GM12892 (cell line): ENCODE data around the gene NCOA4.
"Not testable (repeated sequence)": the region's sequence is repeated elsewhere in the genome, so short reads cannot be mapped to it uniquely, and the experiment has no call there.

Experiments used
- DNase-seq: peaks from one replicate; pipeline ENCODE4 v3.0.0; 2011; ENCODE audit not compliant: insufficient read length
- FAIRE-seq: peaks from 2 replicates; lab custom pipeline; 2011; peaks lifted over from hg19 to GRCh38; lab: Jason Lieb, UNC
- POLR2A ChIP-seq: IDR thresholded peaks from 2 replicates; pipeline ENCODE4 v1.6.1; 2011; ENCODE audit warnings: low read depth, low read length, control low read depth
- POLR2AphosphoS5 ChIP-seq: IDR thresholded peaks from 2 replicates; pipeline ENCODE4 v1.6.1; 2011; ENCODE audit warnings: low read depth, low read length, control low read depth
- TAF1 ChIP-seq: IDR thresholded peaks from 2 replicates; pipeline ENCODE4 v1.6.1; 2011; ENCODE audit warnings: low read depth, mild to moderate bottlenecking, control low read depth, low read length, borderline replicate concordance

NCOA4 gene

DNA sequence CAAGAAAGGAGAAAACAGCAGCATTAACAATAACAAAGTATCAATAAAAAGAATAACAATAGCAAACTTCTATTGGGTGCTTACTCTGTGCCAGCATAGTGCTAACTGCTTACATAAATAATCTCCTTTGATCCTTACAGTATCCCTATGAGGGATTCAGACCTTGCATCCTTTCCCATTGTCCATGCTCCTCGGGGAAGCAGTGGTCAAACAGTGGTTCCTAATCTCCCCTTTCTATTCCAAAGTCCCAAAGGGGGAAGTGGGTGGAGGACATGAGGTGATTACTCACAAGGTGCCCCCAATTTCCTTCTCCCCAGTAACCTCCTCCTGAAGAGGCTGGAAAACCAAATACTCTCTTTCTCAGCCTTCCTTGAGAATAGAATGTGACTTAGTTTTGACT, 37.7 kb upstream of the NCOA4 start:
- FAIRE-seq (no peak), DNase-seq (no peak)
- TF ChIP-seq POLR2AphosphoS5 = no peak
- TF ChIP-seq POLR2A = no peak
- no peak for TF ChIP-seq TAF1

DNA sequence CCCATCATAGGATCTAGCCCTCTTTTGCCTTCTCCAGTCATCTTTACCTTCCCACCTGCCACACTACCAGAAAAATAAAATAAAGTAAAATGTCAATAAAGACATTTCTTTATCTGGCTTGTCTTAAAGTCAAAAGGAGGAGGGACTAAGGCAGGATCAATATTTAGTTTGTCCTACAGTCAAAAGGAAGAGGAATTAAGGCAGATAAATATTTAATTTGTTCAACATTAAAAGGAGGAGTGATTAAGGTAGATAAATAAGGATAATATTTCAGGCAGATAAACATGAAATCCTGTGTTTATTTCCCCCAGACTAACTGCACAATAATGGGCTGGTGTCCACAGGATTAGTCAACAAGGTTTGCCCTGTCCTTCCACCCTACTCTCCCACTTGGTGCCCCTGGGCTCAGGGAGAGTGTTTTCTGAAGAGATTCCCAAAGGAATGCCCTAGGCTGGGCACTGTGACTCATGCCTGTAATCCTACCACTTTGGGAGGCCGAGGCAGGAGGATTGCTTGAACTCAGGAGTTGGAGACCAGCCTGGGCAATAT, 33.9 kb upstream of the NCOA4 start:
- TF ChIP-seq TAF1 (no peak), POLR2A (no peak), POLR2AphosphoS5 (no peak)
- DNase-seq = no peak
- no peak for FAIRE-seq

DNA sequence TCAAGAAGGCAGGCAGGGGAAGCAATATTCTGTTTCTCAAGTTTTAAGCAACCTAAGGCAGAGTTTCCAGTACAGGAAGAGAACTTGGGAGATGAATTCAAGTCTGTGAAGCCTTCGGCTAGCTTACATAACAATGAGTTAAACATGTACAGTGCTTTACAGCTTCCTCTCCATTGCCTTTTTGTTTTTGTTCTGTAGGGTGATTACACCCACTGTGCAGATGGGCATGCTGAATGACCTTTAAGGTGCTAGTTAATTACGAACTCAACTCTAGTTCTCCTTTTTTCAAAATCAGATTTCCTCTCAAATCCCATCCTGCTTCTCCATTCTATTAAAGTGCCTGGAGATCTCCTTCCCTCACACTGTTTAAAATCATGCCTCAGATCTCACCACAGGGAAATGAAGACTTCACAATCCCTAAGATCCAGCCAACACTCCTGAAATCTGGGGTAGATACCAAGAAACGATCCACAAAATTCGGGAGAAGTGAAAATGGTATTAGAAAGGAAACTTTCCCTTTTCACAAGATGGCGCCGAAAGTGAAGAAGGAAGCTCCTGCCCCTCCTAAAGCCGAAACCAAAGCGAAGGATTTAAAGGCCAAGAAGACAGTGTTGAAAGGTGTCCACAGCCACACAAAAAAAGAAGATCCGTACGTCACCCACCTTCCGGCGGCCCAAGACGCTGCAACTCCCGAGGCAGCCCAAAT, 32.5 kb upstream of the NCOA4 start:
- DNase-seq (no peak), FAIRE-seq (no peak)
- no peak for TF ChIP-seq POLR2AphosphoS5
- no peak for TF ChIP-seq POLR2A
- no peak for TF ChIP-seq TAF1

DNA sequence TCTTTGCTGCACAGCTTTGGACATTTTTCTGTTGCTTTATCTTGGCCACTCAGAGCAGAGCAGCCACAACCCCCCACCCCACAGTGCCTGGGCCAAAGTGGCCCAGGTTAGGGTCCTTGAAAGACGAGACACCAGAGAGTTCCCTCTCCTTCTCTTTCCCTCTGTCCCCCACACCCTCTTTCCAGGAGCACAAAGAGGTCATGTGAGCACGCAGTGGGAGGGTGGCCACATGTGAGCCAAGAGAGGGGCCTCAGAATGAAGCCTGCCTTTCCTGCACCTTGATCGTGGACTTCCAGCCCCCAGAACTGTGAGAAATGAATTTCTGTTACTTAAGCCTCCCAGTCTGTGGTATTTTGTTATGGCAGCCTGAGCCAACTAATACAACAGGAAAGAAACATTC, 30.3 kb upstream of the NCOA4 start:
- FAIRE-seq (no peak), DNase-seq (no peak)
- TF ChIP-seq POLR2A (no peak), POLR2AphosphoS5 (no peak), TAF1 (no peak)

DNA sequence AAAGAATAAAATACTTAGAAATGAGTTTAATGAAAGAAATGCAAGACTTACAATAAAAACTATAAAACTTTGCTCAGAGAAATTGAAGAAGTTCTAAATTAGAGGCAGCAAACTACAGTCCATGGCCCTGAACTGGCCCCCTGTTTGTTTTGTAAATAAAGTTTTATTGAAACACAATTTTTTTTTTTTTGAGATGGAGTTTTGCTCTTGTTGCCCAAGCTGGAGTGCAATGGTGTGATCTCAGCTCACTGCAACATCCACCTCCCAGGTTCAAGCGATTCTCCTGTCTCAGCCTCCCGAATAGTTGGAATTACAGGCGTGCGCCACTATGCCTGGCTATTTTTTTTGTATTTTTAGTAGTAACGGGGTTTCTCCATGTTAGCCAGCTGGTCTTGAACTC, 27.5 kb upstream of the NCOA4 start:
- not testable (repeated sequence) for FAIRE-seq, DNase-seq

DNA sequence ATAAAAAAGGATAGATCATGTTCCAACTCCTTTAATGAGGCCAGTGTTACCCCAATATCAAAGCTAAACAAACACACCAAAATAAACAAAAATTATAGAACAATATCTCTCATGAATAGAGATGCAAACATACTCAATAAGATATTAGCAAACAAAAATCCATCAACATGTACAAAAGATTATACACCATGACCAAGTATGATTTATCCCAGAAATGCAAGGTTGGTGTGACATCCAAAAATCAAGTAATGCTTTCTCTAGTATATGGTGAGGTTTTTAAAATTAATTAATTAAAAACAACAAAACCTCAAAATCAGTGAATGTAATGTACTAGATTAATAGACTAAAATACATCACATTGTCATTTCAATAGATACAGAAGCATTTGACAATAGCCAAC, 26.6 kb upstream of the NCOA4 start:
- FAIRE-seq = no peak
- DNase-seq = no peak
- no peak for TF ChIP-seq POLR2A
- no peak for TF ChIP-seq POLR2AphosphoS5
- no peak for TF ChIP-seq TAF1

DNA sequence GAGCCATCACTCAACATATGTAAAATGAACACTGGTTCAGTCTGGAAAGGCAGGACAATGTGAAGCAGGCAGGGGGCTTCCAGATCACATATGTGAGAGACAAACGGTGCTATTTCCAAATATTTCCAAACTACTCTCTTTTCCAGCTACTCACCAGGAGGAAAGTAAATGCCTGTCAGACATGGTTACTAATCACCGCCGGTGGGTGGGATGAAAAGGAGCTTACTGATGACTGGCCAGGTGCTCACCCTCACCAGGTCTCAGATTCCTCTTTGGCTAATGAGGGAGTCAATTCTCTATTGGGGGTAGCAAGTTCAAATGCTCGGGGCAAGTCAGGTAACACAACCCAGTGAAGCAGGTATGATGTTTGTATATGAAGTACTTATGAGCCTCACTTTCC, 25.3 kb upstream of the NCOA4 start:
- no peak for DNase-seq
- TF ChIP-seq POLR2A = no peak
- no peak for TF ChIP-seq TAF1
- TF ChIP-seq POLR2AphosphoS5 = no peak
- FAIRE-seq = no peak

DNA sequence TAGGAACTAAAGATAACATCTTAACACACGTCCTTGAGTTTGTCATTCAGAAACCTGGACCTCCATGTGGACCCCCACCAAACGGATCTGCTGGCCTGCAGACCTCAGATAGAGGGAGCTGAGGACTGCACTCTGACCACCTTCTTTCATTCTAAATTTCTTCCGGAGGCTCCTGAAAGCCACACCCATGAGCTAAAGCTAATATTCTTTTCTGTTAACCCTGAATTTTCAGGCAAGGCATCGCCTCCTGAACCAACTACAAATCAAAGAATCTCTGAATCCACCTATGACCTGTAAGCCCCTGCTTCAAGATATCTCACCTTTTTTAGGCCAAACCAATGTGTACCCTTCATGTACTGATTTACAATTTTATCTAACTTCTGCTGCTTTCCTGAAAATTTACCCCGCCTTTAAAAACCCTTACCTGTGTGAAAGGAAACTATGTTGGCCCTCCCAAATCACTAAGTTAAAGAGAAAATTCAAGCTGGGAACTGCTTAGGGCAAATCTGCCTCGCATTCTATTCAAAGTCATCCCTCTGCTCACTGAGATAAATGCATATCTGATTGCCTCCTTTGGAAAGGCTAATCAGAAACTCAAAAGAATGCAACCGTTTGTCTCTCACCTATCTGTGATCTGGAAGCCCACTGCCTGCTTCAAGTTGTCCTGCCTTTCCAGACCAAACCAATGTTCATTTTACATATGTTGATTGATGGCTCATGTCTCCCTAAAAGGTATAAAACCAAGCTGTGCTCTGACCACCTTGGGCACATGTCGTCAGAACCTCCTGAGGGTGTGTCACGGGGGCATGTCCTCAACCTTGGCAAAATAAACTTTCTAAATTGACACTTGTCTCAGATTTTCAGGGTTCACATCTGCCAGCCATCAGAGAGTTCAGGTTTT, 23.4 kb upstream of the NCOA4 start:
- no peak for TF ChIP-seq POLR2A
- TF ChIP-seq POLR2AphosphoS5 = no peak
- no peak for TF ChIP-seq TAF1
- FAIRE-seq (no peak), DNase-seq (no peak)

DNA sequence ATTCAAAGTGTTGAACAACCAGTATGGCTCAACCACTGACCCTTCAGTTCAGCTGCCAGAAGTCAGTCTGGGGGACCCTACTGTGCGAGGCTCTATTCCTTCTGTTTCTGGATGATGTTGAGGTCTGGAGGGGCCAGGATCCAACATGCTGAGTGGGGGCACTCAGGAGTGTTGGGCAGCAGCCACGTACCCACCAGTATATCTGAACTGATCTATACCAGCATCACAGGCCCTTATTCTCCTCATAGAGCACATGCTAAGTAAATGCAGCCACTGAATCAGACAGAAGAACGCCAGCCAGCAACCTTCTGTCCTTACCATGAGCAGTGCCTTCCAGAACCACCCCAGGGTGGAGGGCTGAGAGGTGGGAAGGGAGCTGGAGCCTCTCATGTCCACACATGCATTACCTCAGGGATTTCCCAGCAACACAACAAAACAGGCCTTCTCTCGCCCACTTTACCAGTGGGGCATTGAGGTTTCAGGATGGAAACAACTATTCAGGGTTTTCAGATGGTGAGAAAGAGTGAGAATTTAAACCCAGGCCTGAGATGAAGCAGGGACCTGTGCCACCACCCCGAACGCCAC, 22.5 kb upstream of the NCOA4 start:
- DNase-seq = no peak
- FAIRE-seq = no peak
- TF ChIP-seq POLR2AphosphoS5 = no peak
- TF ChIP-seq POLR2A = no peak
- no peak for TF ChIP-seq TAF1

DNA sequence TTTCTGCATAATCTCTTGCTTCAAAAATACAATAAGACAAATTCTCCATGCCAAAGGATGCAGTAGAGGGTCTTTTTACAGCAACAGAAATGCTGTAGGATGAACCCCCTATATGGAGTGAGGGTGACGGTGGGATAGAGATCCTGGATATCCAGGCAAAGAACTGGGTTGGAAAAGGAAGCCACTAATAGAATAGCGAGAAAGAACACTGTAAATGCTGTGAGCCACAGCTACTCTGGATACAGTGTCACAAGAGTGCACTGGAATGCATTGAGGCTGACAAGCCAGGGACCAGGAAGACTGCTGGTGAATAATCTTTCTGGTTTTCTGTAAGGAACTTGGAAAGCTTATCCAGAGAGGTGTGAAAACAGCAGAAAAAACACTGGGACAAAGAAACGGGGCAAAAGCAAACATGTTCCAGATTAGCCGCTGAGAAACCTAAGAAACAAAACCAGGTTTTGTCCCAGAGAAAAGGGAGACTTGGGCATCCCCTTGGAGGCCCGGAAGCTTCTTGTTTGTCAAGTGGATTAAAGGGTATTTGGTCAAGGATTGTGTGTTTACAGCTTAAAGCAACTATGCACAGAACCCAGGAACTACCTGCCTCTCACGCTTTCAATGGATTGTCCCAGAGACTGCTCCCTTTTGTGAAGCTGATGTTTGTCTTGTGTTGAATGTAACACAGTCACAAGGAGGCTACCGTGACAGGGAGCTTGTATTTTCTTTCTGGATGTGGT, 21.8 kb upstream of the NCOA4 start:
- no peak for FAIRE-seq
- TF ChIP-seq POLR2A (no peak), POLR2AphosphoS5 (no peak), TAF1 (no peak)

More for the DNA sequence above, 21.8 kb upstream of the NCOA4 start:
- DNase-seq = no peak
